Measurements from ENCODE around the gene TAF1.

DNA sequence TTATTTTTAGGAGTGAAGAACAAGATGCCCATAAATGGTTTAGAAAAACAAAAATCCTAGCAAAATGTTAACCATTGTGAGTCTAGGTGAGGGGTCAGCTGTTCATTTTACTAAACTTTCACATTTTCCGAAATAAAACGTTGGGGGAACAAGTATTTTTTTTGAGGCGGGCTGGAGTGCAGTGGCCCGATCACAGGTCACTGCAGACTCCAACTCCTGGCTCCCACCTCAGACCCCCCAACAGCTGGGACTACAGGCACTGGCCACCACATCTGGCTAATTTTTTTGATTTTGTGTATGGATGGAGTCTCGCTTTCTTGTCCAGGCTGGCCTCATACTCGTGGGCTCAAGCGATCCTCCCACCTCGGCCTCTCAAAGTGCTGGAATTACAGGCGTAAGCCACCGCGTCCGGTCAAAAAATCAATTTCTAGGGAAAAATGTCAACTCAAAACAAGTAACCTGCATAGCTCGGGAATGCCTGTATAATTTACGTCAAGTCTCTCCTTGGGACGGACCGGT, 742 bp upstream of the TAF1 start:
- TF ChIP-seq, protein P1, sequence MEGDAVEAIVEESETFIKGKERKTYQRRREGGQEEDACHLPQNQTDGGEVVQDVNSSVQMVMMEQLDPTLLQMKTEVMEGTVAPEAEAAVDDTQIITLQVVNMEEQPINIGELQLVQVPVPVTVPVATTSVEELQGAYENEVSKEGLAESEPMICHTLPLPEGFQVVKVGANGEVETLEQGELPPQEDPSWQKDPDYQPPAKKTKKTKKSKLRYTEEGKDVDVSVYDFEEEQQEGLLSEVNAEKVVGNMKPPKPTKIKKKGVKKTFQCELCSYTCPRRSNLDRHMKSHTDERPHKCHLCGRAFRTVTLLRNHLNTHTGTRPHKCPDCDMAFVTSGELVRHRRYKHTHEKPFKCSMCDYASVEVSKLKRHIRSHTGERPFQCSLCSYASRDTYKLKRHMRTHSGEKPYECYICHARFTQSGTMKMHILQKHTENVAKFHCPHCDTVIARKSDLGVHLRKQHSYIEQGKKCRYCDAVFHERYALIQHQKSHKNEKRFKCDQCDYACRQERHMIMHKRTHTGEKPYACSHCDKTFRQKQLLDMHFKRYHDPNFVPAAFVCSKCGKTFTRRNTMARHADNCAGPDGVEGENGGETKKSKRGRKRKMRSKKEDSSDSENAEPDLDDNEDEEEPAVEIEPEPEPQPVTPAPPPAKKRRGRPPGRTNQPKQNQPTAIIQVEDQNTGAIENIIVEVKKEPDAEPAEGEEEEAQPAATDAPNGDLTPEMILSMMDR (IDR thresholded peaks at IDR 0.05; ENCODE audit: low read length): no peak
- TF ChIP-seq EZH2 (IDR thresholded peaks at IDR 0.05; ENCODE audit: borderline replicate concordance, low read length): no peak

Data from OCI-LY1 (cell line).